Right kidney (tissue), 1 donor: ENCODE data around the gene STMP1.
"Not testable (repeated sequence)": the region's sequence is repeated elsewhere in the genome, so short reads cannot be mapped to it uniquely, and the experiment has no call there.

Source experiments
- DNase-seq: peaks from one replicate; pipeline ENCODE4 v3.0.0-alpha.2; 2016

Gene STMP1

GRCh38 chr7:135692606-135693005 is 30.3 kb downstream of the STMP1 start:
- DNase-seq, result not testable (repeated sequence)

- DNase-seq, result no peak
Measured at GRCh38 chr7:135693558-135693957, 31.2 kb downstream of the STMP1 start.

- DNase-seq, result no peak
Measured at GRCh38 chr7:135697276-135698049, 35.1 kb downstream of the STMP1 start.

- no peak for DNase-seq
Measured at GRCh38 chr7:135704074-135704473, 41.8 kb downstream of the STMP1 start.

- DNase-seq, result no peak
Measured at GRCh38 chr7:135704698-135705097, 42.4 kb downstream of the STMP1 start.

GRCh38 chr7:135706038-135706742 is 43.9 kb downstream of the STMP1 start:
- DNase-seq, result no peak

- DNase-seq, result no peak
Measured at GRCh38 chr7:135706858-135707569, 44.7 kb downstream of the STMP1 start.

- DNase-seq, result no peak
Measured at GRCh38 chr7:135707570-135707966, 45.3 kb downstream of the STMP1 start.

GRCh38 chr7:135708041-135708440 is 45.7 kb downstream of the STMP1 start:
- DNase-seq, result no peak

GRCh38 chr7:135709508-135709907 is 47.2 kb downstream of the STMP1 start:
- no peak for DNase-seq

GRCh38 chr7:135710417-135711138 is 48.3 kb downstream of the STMP1 start:
- peak; percentile 26 for DNase-seq

- DNase-seq, result no peak
Measured at GRCh38 chr7:135711139-135711469, 48.8 kb downstream of the STMP1 start.

GRCh38 chr7:135712182-135712782 is 50.0 kb downstream of the STMP1 start:
- no peak for DNase-seq

- DNase-seq, result no peak
Measured at GRCh38 chr7:135712796-135713195, 50.5 kb downstream of the STMP1 start.

- no peak for DNase-seq
Measured at GRCh38 chr7:135713836-135714470, 51.6 kb downstream of the STMP1 start.

- DNase-seq, result no peak
Measured at GRCh38 chr7:135714534-135715009, 52.3 kb downstream of the STMP1 start.

- no peak for DNase-seq
Measured at GRCh38 chr7:135715055-135715522, 52.8 kb downstream of the STMP1 start.

- no peak for DNase-seq
Measured at GRCh38 chr7:135715673-135716072, 53.4 kb downstream of the STMP1 start.

- no peak for DNase-seq
Measured at GRCh38 chr7:135716677-135717238, 54.4 kb downstream of the STMP1 start.

- DNase-seq, result no peak
Measured at GRCh38 chr7:135717693-135718092, 55.4 kb downstream of the STMP1 start.

- DNase-seq, result no peak
Measured at GRCh38 chr7:135718219-135718618, 55.9 kb downstream of the STMP1 start.
